ENCODE measurements around the gene DOCK4.

The DOCK4 gene

GRCh38 chr7:111982133-111982532 is 224.1 kb downstream of the DOCK4 start:
- DNase-seq (ENCODE audit: extremely low read depth in 1 of 2, low read depth in 1 of 2), result no peak

GRCh38 chr7:111980725-111981124 is 225.5 kb downstream of the DOCK4 start:
- DNase-seq (ENCODE audit: extremely low read depth in 1 of 2, low read depth in 1 of 2), result no peak

- no peak for DNase-seq (ENCODE audit: extremely low read depth in 1 of 2, low read depth in 1 of 2)
These were observed 230.9 kb downstream of the DOCK4 start for GRCh38 chr7:111975346-111975745.

GRCh38 chr7:111960984-111961383 is 245.2 kb downstream of the DOCK4 start:
- DNase-seq (ENCODE audit: extremely low read depth in 1 of 2, low read depth in 1 of 2), result no peak

- DNase-seq (ENCODE audit: extremely low read depth in 1 of 2, low read depth in 1 of 2), result no peak
These were observed 247.3 kb downstream of the DOCK4 start for GRCh38 chr7:111958896-111959295.

GRCh38 chr7:111958431-111958830 is 247.8 kb downstream of the DOCK4 start:
- no peak for DNase-seq (ENCODE audit: extremely low read depth in 1 of 2, low read depth in 1 of 2)

- DNase-seq (ENCODE audit: extremely low read depth in 1 of 2, low read depth in 1 of 2), result no peak
These were observed 250.6 kb downstream of the DOCK4 start for GRCh38 chr7:111955616-111956015.

GRCh38 chr7:111954474-111955381 is 251.5 kb downstream of the DOCK4 start:
- DNase-seq (ENCODE audit: extremely low read depth in 1 of 2, low read depth in 1 of 2), result no peak

GRCh38 chr7:111954056-111954455 is 252.1 kb downstream of the DOCK4 start:
- DNase-seq (ENCODE audit: extremely low read depth in 1 of 2, low read depth in 1 of 2), result no peak

GRCh38 chr7:111953611-111954010 is 252.6 kb downstream of the DOCK4 start:
- DNase-seq (ENCODE audit: extremely low read depth in 1 of 2, low read depth in 1 of 2), result no peak

- no peak for DNase-seq (ENCODE audit: extremely low read depth in 1 of 2, low read depth in 1 of 2)
These were observed 253.4 kb downstream of the DOCK4 start for GRCh38 chr7:111952783-111953182.

GRCh38 chr7:111951052-111951451 is 255.1 kb downstream of the DOCK4 start:
- DNase-seq (ENCODE audit: extremely low read depth in 1 of 2, low read depth in 1 of 2), result no peak

- DNase-seq (ENCODE audit: extremely low read depth in 1 of 2, low read depth in 1 of 2), result no peak
These were observed 263.6 kb downstream of the DOCK4 start for GRCh38 chr7:111942450-111943081.

- DNase-seq (ENCODE audit: extremely low read depth in 1 of 2, low read depth in 1 of 2), result no peak
These were observed 269.0 kb downstream of the DOCK4 start for GRCh38 chr7:111937163-111937562.

GRCh38 chr7:111933609-111934008 is 272.6 kb downstream of the DOCK4 start:
- DNase-seq (ENCODE audit: extremely low read depth in 1 of 2, low read depth in 1 of 2), result no peak

GRCh38 chr7:111931958-111932357 is 274.2 kb downstream of the DOCK4 start:
- DNase-seq (ENCODE audit: extremely low read depth in 1 of 2, low read depth in 1 of 2), result no peak

GRCh38 chr7:111931016-111931517 is 275.1 kb downstream of the DOCK4 start:
- no peak for DNase-seq (ENCODE audit: extremely low read depth in 1 of 2, low read depth in 1 of 2)

- DNase-seq (ENCODE audit: extremely low read depth in 1 of 2, low read depth in 1 of 2), result no peak
These were observed 276.9 kb downstream of the DOCK4 start for GRCh38 chr7:111929264-111929663.

- DNase-seq (ENCODE audit: extremely low read depth in 1 of 2, low read depth in 1 of 2), result no peak
These were observed 278.7 kb downstream of the DOCK4 start for GRCh38 chr7:111927353-111928019.

- no peak for DNase-seq (ENCODE audit: extremely low read depth in 1 of 2, low read depth in 1 of 2)
These were observed 285.9 kb downstream of the DOCK4 start for GRCh38 chr7:111920329-111920728.

GRCh38 chr7:111919631-111920179 is 286.5 kb downstream of the DOCK4 start:
- no peak for DNase-seq (ENCODE audit: extremely low read depth in 1 of 2, low read depth in 1 of 2)
